GM12891 (cell line): ENCODE data around the gene GNG8.
A peak's percentile ranks its signal among the peaks of the same experiment; 100 is the strongest.

Experiments used
- DNase-seq: peaks from one replicate; pipeline ENCODE4 v3.0.0; 2011; ENCODE audit warnings: low spot score; ENCODE audit not compliant: insufficient read length
- FAIRE-seq: peaks from 2 replicates; lab custom pipeline; 2011; peaks lifted over from hg19 to GRCh38; lab: Jason Lieb, UNC
- PAX5 ChIP-seq: IDR thresholded peaks from 2 replicates; pipeline ENCODE4 v1.6.1; 2011; ENCODE audit warnings: low read length, moderate library complexity, mild to moderate bottlenecking; ENCODE audit not compliant: insufficient read depth, severe bottlenecking
- POLR2A ChIP-seq: IDR thresholded peaks from 2 replicates; pipeline ENCODE4 v1.6.1; 2011; ENCODE audit warnings: low read depth, low read length, control low read depth
- POLR2AphosphoS5 ChIP-seq: IDR thresholded peaks from 2 replicates; pipeline ENCODE4 v1.6.1; 2011; ENCODE audit warnings: low read depth, low read length, control low read depth
- POU2F2 ChIP-seq: IDR thresholded peaks from 2 replicates; pipeline ENCODE4 v1.6.1; 2011; ENCODE audit warnings: low read depth, mild to moderate bottlenecking, control low read depth, low read length, moderate library complexity
- SPI1 ChIP-seq: IDR thresholded peaks from 2 replicates; pipeline ENCODE4 v1.6.1; 2011; ENCODE audit warnings: low read depth, low read length, control low read depth
- TAF1 ChIP-seq: IDR thresholded peaks from 2 replicates; pipeline ENCODE4 v1.6.1; 2011; ENCODE audit warnings: low read depth, low read length, control low read depth

Gene GNG8

GRCh38 chr19:46648060-46648960, 12.3 kb upstream of the GNG8 start:
- no peak for TF ChIP-seq PAX5
- 0 out of 2 replicates have a peak, but pooled peaks have one; percentile 40 for TF ChIP-seq POU2F2
- TF ChIP-seq SPI1: peak; percentile 25; the same call in 1 of the 2 replicates
- FAIRE-seq (peak; percentile 16), DNase-seq (peak; percentile 56)

- DNase-seq: no peak
- FAIRE-seq: no peak
- no peak for TF ChIP-seq POLR2AphosphoS5
- TF ChIP-seq PAX5: no peak
- no peak for TF ChIP-seq SPI1
- no peak for TF ChIP-seq TAF1
Observed at GRCh38 chr19:46646402-46646801, 10.4 kb upstream of the GNG8 start.

- no peak for DNase-seq
- FAIRE-seq: no peak
- TF ChIP-seq POU2F2 (no peak), PAX5 (no peak), SPI1 (no peak), POLR2AphosphoS5 (no peak), POLR2A (no peak), TAF1 (no peak)
Observed at GRCh38 chr19:46644720-46645119, 8.7 kb upstream of the GNG8 start.

GRCh38 chr19:46640656-46641055, 4.7 kb upstream of the GNG8 start:
- DNase-seq (no peak), FAIRE-seq (no peak)
- no peak for TF ChIP-seq TAF1
- no peak for TF ChIP-seq POLR2AphosphoS5
- no peak for TF ChIP-seq POLR2A
- no peak for TF ChIP-seq PAX5
- TF ChIP-seq POU2F2: no peak
- TF ChIP-seq SPI1: no peak

GRCh38 chr19:46639358-46640182, 3.6 kb upstream of the GNG8 start:
- FAIRE-seq (peak; percentile 88), DNase-seq (no peak)
- TF ChIP-seq TAF1 (no peak), PAX5 (no peak), POLR2A (no peak), POLR2AphosphoS5 (no peak), POU2F2 (no peak), SPI1 (no peak)

- FAIRE-seq (peak; percentile 45), DNase-seq (no peak)
- no peak for TF ChIP-seq SPI1
- no peak for TF ChIP-seq PAX5
- no peak for TF ChIP-seq POU2F2
- no peak for TF ChIP-seq POLR2AphosphoS5
- no peak for TF ChIP-seq POLR2A
- no peak for TF ChIP-seq TAF1
Observed at GRCh38 chr19:46637224-46637623, 1.2 kb upstream of the GNG8 start.

- FAIRE-seq (no peak), DNase-seq (no peak)
- TF ChIP-seq SPI1: no peak
- no peak for TF ChIP-seq POLR2A
- TF ChIP-seq POLR2AphosphoS5: no peak
- no peak for TF ChIP-seq TAF1
- no peak for TF ChIP-seq POU2F2
- no peak for TF ChIP-seq PAX5
Observed at GRCh38 chr19:46634656-46635218, 1.3 kb downstream of the GNG8 start.

- FAIRE-seq (peak; percentile 97), DNase-seq (peak; percentile 89)
Observed at GRCh38 chr19:46634045-46634655, 1.9 kb downstream of the GNG8 start.

GRCh38 chr19:46633130-46633529, 2.9 kb downstream of the GNG8 start:
- no peak for TF ChIP-seq POU2F2
- no peak for TF ChIP-seq POLR2A
- TF ChIP-seq TAF1: no peak
- TF ChIP-seq PAX5: no peak
- no peak for TF ChIP-seq SPI1
- no peak for TF ChIP-seq POLR2AphosphoS5
- FAIRE-seq (no peak), DNase-seq (no peak)

More at GRCh38 chr19:46634045-46634655, 1.9 kb downstream of the GNG8 start:
- no peak for TF ChIP-seq SPI1
